Fibroblast of skin of left quadriceps (primary cell): ENCODE measurements around the gene ATR.
"Not testable (repeated sequence)": the region's sequence is repeated elsewhere in the genome, so short reads cannot be mapped to it uniquely, and the experiment has no call there.

Experiments used
- DNase-seq, 2 experiments: peaks; one replicate each; pipeline ENCODE4 v3.0.0-alpha.2; 2013; ENCODE audit warnings: low read depth in 2 of 2

ATR gene

DNA sequence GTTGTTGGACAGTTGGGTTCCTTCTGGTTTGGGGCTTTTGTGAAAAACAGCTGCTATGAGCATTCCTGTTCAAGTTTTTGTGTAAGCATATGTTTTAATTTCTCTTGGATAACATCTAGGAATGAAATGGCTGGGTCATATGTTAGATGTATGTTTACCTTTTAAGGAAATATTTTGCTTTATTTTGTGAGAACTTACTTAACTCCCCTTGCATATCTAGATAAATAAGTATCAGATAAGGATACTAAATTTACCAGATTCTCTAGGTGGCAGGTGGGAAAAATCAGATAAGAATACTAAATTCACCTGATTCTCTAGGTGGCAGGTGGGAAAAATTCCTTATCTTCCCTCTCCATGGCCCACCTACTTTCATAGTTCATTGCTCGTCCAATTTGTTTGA is 16.6 kb upstream of the ATR start:
- DNase-seq = no peak

DNA sequence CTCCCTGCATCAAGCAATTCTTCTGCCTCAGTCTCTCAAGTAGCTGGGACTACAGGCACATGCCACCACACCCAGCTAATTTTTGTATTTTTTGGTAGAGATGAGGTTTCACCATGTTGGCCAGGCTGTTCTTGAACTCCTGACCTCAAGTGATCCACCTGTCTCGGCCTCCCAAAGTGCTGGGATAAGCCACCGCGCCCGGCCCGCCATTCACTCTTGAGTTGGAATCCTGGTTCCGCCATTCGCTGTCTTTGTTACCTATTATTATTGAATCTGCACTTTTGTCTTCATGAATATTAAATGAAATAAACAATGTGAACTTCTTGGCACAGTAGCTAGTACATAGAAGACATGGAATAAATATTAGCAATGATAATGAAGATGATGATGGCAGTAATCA is 13.7 kb upstream of the ATR start:
- DNase-seq = not testable (repeated sequence)

DNA sequence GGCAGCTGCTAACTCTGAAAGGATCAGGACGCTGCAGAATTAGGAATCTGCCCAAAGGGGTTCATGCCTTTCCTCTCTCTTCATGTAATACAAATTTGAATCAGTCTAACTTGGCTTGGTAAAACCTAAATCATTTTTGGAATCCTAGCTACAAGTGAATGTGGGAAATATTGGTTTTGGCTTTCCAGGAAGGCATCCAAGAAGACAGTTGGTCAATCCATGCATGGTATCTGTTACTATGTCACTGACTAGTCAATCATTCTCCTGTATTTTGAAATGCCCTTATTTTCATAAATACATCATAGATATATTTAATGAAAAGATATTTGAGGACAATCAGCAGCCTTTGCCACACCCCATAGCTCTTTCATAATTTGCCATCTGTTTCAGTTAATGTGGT is 10.2 kb upstream of the ATR start:
- DNase-seq = no peak

DNA sequence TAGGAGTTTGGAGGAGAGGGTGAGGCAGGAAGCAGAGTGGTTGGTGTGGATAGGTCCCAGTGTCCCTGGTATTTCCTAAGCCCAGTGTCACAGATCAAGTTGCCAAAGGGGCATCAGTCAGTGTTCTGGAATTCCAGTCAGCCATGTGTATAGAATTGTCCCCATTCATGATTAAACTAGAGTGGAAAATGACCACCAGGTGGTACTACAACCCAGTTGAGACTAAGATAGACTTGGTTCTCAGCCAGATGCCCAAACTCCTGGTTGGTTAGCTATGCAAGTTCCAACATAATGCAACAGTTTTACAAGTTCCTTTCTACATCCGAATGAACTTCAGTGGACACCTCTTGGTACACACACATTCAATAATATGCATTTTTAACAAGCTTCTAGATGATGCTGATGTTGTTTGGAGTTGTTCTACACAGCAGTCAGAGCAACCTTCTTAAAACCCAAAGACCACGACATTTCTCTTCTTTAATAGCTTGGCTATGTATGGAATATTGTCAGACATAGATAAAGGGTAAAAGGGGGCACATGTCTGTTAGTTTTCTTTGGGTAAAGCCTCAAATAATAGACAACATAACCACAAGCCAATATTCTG is 8.4 kb upstream of the ATR start:
- DNase-seq = peak; percentile 42

DNA sequence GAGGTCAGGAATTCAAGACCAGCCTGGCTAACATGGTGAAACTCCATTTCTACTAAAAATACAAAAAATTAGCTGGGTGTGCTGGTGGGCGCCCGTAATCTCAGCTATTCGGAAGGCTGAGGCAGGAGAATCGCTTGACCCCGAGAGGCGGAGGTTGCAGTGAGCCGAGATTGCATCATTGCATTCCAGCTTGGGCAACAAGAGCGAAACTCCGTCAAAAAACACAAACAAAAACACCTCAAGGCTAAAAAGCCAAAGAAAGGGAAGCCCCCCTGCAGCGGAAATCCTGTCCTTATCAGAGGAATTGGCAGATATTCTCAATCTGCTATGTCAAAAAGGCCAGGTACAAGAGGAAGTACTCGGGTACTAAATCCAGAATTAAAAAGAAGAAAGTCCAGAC is 2.5 kb upstream of the ATR start:
- not testable (repeated sequence) for DNase-seq

DNA sequence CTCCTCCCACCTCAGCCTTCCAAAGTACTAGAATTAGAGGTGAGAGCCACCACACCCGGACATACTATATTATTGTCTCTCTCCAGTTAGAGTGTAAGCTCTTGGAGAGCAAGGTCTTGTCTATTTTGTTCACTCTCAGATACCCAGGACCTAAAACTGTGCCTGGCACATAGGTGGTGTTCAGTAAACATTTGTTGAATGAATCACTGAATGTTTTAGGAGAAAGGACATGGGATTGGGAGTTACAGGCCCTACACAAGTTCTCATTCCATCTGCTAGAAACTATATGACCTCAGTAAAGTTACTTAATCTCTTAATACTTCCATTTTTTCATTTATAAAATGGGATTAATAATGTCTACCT is 1.5 kb upstream of the ATR start:
- no peak for DNase-seq

DNA sequence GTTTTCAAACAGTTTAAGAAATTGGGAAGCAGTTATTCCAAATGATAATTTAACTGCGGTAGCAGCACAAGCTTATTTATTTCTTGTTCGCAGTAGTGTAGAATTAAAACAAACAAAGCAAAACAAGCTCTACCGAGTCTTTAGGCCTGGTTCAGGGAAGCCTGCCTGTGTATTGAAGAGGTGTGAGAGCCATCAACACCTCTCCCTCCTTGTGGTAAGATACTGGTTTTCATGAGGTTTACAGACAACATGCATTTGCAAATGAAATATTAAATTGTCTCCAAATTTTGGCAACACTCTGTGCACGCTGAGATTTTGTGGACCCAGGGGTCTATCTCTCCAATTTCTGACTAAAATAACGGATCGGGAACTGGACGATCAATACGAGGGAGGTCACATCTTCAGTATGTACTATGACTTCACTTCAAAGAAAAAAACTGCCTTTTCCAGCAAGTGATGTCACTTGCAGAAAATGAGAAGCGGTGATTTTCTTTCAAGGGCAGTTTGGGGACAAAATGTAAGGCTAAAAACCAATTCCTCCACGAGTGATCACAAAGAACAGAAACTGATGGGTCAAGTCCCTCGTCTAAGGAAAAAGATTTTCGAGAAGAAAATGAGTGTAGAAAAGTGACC is 721 bp downstream of the ATR start:
- DNase-seq = no peak

DNA sequence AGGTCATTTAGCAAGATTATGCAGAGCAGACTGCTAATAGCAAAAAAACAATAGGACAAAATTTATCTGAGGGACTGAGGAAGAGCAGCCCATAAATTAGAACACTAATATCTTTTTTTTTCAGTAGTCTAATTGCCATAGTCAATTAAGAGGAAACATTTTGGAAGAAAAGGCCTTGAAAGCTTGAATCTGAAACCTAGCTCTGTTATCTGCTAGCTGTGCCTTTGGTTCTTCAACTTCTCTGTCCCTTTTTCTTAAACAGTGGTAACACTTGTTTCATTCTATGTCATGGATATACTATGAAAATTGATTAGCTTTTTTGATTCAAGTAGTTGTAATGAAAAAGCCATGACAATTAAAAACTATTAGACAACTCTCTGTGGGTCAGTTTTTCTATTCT is 1.7 kb downstream of the ATR start:
- no peak for DNase-seq

DNA sequence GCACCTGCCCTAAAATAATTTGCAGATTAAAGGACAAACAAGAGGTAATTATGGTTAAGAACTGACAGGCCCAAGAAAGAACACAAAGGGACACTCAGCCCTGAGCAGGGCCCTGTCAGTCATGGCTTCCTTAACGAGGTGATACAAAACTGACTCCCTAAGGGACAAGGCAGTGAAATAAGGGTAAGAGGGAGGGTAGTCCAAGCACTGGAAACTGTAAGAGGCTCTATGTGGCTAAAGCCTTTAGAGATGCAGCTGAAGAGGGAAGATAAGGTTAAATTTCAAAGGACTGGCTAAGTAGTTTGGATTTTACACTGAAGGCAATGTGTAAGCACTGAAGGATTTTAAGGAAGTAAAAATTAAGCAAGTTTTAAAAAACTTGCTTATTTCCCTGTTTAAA is 3.9 kb downstream of the ATR start:
- no peak for DNase-seq

DNA sequence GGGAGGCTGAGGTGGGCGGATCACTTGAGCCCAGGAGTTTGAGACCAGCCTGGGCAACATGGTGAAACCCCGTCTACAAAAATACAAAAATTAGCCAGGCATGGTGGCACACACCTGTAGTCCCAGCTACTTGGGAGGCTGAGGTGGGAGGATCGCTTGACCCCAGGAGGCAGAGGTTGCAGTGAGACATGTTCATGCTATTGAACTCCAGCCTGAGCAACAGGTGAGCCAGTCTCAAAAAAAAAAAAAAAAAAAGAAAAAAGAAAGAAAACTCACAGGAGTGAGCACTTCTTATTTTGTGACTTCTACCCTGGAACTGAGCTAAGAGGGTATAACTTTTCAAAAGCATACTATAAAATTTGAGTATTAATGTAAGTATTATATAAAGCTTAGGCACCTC is 4.3 kb downstream of the ATR start:
- DNase-seq = not testable (repeated sequence)

DNA sequence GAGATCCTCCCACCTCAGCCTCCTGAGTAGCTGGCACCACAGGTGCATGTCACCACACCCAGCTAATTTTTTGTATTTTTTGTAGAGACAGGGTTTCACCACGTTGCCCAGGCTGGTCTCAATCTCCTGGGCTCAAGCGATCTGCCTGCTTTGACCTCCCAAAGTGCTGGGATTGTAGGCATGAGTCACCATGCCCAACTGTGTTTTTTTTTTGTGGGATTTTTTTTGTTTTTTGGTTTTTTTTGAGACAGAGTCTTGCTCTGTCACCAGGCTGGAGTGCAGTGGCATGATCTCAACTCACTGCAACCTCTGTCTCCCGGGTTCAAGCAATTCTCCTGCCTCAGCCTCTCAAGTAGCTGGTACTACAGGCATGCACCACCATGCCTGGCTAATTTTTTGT is 9.1 kb downstream of the ATR start:
- DNase-seq = not testable (repeated sequence)

DNA sequence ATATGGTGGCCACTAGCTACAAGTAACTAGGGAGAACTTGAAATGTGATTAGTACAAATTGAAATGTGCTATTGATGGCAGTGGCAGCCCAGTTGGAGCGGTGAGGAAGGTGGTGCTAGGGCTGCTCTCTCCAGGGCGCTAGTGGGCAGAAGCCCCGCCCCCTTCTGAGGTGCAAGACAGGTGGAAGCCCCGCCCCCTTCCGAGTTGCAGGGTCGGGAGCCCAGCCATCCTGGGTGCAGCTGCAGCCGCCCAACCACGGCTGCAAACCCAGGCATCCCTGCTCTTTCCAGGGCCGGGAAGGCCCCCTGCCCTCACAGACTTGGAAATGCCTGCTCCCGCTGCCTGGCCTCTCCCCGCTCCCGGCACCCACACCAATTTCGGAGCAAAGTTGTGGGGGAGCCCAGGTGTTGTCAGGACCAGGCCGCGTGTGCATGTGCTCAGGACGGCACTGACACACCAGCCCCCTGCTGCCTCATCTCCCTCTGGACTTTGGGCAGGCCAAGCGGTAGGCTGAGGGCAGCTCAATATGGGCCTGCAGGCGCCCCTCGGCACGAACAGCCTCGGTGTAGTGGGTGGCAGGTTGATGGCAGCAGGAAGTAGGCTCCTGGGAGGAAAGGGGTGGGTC is 10.0 kb downstream of the ATR start:
- no peak for DNase-seq

DNA sequence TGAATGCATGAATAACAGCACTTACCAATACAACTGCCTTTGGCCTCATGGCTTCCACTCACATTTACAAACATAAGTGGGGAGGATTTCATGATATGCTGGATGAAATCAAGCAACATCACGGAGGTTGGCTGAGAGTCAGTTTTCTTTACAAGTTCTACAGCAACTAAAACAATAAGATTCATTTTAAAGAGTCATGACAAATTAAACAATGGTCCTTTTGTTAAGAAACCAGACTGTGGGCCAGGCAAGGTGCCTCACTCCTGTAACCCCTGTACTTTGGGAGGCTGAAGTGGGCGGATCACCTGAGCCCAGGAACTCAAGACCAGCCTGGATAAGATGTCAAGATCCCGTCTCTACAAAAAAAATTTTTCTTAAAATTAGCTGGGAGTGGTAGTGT is 12.4 kb downstream of the ATR start:
- no peak for DNase-seq

DNA sequence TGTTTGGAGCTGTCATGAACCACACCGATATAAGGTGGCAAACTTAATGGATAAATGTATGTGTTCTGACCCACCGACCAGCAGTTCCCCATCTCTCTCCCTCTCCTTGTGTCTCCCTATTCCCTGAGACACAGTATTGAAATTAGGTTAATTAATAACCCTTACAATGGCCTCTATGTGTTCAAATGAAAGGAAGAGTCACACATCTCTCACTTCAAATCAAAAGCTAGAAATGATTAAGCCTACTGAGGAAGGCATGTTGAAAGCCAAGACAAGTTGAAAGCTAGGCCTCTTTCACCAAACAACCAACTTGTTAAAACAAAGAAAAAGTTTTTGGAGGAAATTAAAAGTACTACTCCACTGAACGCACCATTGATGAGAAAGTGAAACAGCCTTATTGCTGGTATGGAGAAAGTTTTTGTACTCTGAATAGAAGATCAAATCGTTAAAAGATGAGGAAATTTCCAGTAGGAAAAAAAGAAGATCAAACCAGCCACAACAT is 15.0 kb downstream of the ATR start:
- DNase-seq = no peak

DNA sequence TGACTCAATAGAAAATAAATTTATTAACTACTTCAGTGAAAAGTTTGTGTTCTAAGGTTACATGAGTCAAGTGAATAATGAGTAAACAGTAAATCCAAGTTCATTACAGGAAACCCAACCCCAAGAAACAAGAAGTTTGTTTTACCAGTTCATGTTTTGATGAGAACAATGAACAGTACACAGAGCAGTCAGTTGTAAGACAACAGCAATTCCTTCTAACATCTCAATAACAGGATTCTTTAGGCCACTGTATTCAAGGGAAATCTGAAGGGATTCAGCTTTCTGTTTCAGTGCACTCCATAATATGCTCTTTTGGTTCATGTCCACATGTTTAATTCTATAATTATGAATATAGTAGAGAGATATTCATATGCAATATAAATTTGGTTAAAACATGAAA is 18.4 kb downstream of the ATR start:
- DNase-seq = no peak

DNA sequence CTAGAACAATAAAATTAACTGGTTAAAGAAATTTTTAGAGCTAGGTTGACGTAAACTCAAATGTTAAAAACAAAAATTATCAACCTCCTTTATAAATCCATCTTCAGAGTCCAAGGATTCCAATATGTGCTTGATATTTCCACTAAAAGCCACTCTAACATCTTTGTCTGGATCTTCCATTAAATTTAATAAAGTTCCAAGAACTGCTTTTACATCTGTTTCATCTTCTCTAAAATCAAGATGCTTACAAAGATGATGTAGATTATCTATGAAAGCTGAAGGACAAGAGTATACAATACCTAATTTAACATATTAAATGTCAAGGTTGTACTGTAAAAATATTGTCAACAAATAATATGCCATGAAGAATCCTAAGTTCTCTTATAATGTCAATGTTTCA is 24.8 kb downstream of the ATR start:
- DNase-seq = no peak

DNA sequence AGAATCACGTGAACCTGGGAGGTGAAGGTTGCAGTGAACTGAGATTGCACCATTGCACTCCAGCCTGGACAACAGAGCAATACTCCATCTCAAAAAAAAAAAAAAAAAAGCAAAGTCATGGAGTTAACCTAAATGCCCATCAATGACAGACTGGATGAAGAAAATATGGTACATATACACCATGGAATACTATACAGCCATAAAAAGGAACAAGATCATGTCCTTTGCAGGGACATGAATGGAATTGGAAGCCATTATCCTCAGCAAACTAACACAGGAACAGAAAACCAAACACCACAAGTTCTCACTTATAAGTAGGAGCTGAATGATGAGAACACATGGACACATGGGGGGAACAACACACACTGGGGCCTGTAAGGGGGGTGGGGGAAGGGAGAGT is 26.0 kb downstream of the ATR start:
- not testable (repeated sequence) for DNase-seq

DNA sequence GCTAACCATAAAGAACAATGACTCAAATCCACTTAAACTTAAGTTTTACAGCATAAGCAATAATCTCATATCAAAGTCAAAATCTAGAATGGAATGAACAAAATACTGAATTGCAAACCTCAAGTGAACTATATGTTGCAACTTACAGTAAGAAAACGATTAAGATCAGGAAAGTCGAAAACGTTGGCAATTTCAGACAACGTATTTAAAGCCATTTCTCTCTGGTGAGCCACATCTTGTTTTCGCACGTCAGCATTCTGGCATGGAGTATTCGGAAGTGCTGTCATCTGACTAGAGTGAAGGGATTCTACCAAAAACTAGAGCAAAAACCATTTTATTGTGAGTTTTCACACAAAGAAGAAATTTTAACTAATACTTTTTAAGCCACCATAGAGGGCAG is 28.5 kb downstream of the ATR start:
- DNase-seq = no peak

DNA sequence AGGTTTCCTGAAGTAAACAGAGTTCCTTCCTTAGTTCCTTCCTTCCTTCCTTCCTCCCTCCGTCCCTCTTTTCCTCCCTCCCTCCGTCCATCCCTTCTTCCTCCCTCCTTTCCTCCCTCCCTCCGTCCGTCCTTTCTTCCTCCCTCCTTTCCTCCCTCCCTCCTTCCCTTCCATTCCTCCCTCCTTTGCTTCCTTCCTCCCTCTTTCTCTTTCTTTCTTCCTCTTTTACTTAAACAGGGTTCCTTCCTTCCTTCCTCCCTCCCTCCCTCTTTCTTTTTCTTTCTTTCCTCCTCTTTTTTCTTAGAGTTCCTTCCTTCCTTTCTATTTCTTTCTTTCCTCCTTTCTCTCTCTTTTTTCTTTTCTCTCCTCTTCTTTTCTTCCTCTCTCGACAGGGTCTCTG is 35.2 kb downstream of the ATR start:
- DNase-seq = no peak

DNA sequence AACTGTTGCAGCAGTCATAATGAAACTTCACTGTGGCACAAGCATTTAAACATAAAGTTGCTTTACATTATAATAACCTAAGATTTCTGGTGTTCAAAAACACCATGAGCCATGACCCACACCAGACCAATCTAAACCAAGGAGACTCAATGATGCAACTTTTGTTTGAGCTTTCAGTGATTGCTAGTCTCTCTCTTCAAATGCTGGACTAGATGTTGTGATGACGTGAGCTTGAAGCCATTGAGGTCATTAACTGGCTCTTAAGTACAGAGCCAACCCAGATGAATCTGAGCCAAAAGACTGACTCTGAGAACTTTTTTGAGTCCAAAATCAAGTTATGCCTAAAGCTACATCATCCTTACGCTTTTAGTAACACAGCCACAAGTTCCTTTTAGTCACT is 36.5 kb downstream of the ATR start:
- no peak for DNase-seq

DNA sequence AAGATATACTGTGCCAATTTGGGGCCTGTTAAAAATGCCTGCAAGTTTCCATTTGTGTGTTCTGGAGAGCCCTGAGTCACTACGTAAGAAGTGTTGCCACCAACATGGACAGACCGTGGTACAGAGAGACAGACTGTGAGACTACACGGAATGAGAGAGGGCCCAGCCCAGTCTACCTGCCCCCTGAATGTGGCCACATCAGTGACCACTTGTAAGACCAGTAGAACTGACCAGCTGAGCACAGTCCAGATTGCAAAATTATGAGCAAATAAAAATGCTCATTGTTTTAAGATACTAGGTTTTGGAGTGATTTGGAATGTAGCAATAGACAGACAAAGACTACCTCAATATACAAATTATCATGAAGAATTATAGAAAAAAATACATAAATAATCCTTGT is 42.0 kb downstream of the ATR start:
- DNase-seq = no peak

DNA sequence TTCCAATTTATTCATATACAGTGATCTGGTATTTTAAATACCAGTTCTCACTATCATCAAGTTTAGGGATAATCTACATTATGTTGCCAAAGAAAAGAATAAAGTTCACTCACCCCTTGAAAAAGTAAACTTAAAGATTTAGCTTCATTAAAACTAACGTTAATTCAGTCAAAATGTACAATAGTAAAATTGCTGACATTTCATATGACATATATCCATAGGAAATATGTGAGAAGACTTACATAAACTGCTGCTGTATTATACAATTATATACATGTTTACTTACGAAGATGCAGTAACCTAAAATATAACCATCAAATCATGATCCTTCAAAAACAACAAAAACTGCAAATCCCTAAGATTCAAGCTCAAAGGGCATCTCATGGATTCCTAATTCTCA is 44.0 kb downstream of the ATR start:
- DNase-seq = no peak

DNA sequence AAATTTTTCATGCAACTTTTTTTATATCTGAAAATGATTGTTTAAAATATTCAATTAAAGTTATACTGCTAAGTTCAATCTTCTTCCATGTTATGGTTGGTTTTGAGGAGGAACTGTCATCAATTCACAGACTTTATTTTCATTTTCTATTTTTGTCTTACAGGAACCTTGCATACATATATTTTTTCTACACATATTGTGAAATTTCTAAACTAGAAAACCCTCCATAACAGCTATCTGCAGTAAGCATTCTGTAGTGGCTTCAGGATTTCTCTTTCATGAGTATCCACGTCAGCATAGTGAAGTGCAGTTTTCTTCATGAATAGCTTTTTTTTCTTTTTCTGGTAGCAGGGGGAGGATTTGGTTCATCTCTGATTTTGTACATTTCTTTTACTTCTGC is 48.2 kb downstream of the ATR start:
- no peak for DNase-seq
